Transverse colon (tissue), 4 donors: ENCODE data around the gene KLHL18. TPM values are rescaled to one million over a fixed set of nuclear protein-coding genes. Genes with fewer than 3 reads are reported as not detected.
"Not testable (repeated sequence)": the region's sequence is repeated elsewhere in the genome, so short reads cannot be mapped to it uniquely, and the experiment has no call there.

Experiments used
- DNase-seq: peaks from one replicate; pipeline ENCODE4 v3.0.0-alpha.2; 2019
- H3K27ac ChIP-seq, 4 donors: fragments of 200-600 bp; sonication (generic); 2 replicates each; pipeline ENCODE4 v1.5.1; 2016 to 2018; ENCODE audit warnings: inconsistent platforms in 4 of 4
- H3K27me3 ChIP-seq: fragments of 200-600 bp; sonication (generic); 2 replicates; pipeline ENCODE4 v1.5.1; 2017; ENCODE audit warnings: inconsistent platforms
- H3K36me3 ChIP-seq, 4 donors: fragments of 200-600 bp; sonication (generic); 2 replicates each; pipeline ENCODE4 v1.5.1; 2017 to 2019; ENCODE audit warnings: inconsistent platforms in 4 of 4
- H3K4me1 ChIP-seq, 4 donors: fragments of 200-600 bp; sonication (generic); 2 replicates each; pipeline ENCODE4 v1.5.1; 2017 to 2020; ENCODE audit warnings: inconsistent platforms in 4 of 4
- H3K4me3 ChIP-seq, 4 donors: fragments of 200-600 bp; sonication (generic); 1 replicate in 1 of 4; 2 replicates in 3 of 4; pipeline versions ENCODE4 v1.5.1 to v1.6.1; 2017 to 2019; ENCODE audit warnings: inconsistent platforms in 4 of 4
- H3K9me3 ChIP-seq, 2 donors: fragments of 200-600 bp; sonication (generic); 2 replicates each; pipeline ENCODE4 v1.5.1; 2017 to 2019; ENCODE audit warnings: inconsistent platforms in 2 of 2
- EP300 ChIP-seq: sonication (generic); formaldehyde crosslinking; IDR thresholded peaks from one replicate; pipeline ENCODE4 v1.6.1; 2017; ENCODE audit warnings: antibody characterized with exemption, low read depth
- POLR2A ChIP-seq: fragments of 450-650 bp; IDR thresholded peaks from one replicate; pipeline ENCODE4 v1.6.1; 2016; ENCODE audit warnings: antibody characterized with exemption, mild to moderate bottlenecking, moderate library complexity
- POLR2AphosphoS5 ChIP-seq, 3 donors: sonication (generic); formaldehyde crosslinking; IDR thresholded peaks; one replicate each; pipeline ENCODE4 v1.6.1; 2016; ENCODE audit warnings: antibody characterized with exemption in 3 of 3
- WGBS, 2 donors: methylation state at CpG; one replicate each; pipeline ENCODE4 v1.1.5; 2018; ENCODE audit warnings: low coverage in 1 of 2; 5-methylcytosine and 5-hydroxymethylcytosine counted together
- in situ Hi-C, 4 donors: fragments of 200-750 bp; cut with MboI; loops; one replicate each; pipeline versions ENCODE4 v1.15.0 to v1.15.1; 2017; ENCODE audit warnings: low sequenced_read_pairs in 3 of 4, low pct_ligation_motif_present in 1 of 4, low pct_unique_long_range_greater_than_20kb in 1 of 4
- intact Hi-C: fragments of 100-400 bp; cut with DNase I; formaldehyde crosslinking; loops from one replicate; pipeline ENCODE4 v1.15.1; 2023; ENCODE audit warnings: low total_unique reads
- total RNA-seq, 4 donors: library from RNA; depleted of rRNA; stranded (reverse); fragments of >200 nt; gene quantifications; one replicate each; pipeline ENCODE4 v1.1.0, GENCODE V29; 2016
- TF ChIP-seq, protein P1 (sequence below), 5 experiments: fragments of 200-600 bp in 3 of 5; fragments of 450-650 bp in 2 of 5; sonication (generic) in 3 of 5; IDR thresholded peaks; 1 replicate in 2 of 5; 2 replicates in 3 of 5; pipeline ENCODE4 v1.5.1; 2016 to 2017; ENCODE audit warnings: antibody characterized with exemption in 5 of 5, inconsistent platforms in 3 of 5, mild to moderate bottlenecking in 2 of 5, moderate library complexity in 1 of 5

Gene KLHL18
- total RNA-seq, 4 donors from 2014 or later, result 12.2 to 48.6 (median 14.5) TPM

DNA sequence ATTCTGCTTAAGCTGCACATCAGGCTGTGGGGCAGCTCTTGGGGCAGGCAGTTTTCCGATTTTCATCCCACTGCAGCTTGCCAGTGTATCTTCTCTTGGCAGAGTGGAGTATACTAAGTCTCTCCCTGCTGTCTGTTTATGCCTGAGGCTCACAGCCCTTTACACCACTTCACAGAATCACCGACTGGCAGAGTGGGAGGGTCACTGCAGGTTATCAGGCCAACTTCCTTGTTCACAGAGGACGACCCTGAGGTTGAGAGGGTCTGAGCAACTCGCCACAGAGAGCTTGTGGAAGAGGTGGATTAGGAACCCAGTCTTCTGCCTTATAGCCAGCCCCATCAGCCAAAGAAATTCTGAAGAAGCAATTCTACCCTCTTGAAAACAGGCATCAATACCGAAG is 31.1 kb upstream of the KLHL18 start:
- intact Hi-C loops, result no loop called here
- no peak for TF ChIP-seq POLR2A
- TF ChIP-seq, protein P1, sequence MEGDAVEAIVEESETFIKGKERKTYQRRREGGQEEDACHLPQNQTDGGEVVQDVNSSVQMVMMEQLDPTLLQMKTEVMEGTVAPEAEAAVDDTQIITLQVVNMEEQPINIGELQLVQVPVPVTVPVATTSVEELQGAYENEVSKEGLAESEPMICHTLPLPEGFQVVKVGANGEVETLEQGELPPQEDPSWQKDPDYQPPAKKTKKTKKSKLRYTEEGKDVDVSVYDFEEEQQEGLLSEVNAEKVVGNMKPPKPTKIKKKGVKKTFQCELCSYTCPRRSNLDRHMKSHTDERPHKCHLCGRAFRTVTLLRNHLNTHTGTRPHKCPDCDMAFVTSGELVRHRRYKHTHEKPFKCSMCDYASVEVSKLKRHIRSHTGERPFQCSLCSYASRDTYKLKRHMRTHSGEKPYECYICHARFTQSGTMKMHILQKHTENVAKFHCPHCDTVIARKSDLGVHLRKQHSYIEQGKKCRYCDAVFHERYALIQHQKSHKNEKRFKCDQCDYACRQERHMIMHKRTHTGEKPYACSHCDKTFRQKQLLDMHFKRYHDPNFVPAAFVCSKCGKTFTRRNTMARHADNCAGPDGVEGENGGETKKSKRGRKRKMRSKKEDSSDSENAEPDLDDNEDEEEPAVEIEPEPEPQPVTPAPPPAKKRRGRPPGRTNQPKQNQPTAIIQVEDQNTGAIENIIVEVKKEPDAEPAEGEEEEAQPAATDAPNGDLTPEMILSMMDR (IDR thresholded peaks at IDR 0.05), result no peak
- TF ChIP-seq EP300, result no peak
- TF ChIP-seq POLR2AphosphoS5 (IDR thresholded peaks at IDR 0.05), result no peak
- Histone ChIP-seq H3K27ac (no peak overlapping the region), H3K36me3 (no peaks in the 10 kb centered on the region), H3K9me3 (no peaks in the 10 kb centered on the region), H3K4me1 (no peaks in the 10 kb centered on the region), H3K27me3 (no peaks in the 10 kb centered on the region), H3K4me3 (no peak overlapping the region)
- in situ Hi-C loops, result no loop called here
- no peak for DNase-seq
- WGBS, 2 donors, result 41 to 67% methylated on average over 3 to 5 of the region's 5 CpGs

DNA sequence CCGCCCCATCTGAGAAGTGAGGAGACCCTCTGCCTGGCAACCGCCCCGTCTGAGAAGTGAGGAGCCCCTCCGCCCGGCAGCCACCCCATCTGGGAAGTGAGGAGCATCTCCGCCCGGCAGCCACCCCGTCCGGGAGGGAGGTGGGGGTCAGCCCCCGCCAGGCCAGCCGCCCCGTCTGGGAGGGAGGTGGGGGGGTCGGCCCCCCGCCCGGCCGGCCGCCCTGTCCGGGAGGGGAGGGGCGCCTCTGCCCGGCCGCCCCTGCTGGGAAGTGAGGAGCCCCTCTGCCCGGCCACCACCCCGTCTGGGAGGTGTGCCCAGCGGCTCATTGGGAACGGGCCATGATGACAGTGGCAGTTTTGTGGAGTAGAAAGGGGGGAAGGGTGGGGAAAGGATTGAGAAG is 26.4 kb upstream of the KLHL18 start:
- DNase-seq, H3K27ac ChIP-seq, in situ Hi-C loops, H3K36me3 ChIP-seq, H3K27me3 ChIP-seq, H3K9me3 ChIP-seq, intact Hi-C loops, H3K4me3 ChIP-seq, H3K4me1 ChIP-seq: not testable (repeated sequence)
- 87% methylated on average over 10 of the region's 25 CpGs; no CpG with 5 or more reads in 1 of the 2 donors for WGBS, 2 donors

DNA sequence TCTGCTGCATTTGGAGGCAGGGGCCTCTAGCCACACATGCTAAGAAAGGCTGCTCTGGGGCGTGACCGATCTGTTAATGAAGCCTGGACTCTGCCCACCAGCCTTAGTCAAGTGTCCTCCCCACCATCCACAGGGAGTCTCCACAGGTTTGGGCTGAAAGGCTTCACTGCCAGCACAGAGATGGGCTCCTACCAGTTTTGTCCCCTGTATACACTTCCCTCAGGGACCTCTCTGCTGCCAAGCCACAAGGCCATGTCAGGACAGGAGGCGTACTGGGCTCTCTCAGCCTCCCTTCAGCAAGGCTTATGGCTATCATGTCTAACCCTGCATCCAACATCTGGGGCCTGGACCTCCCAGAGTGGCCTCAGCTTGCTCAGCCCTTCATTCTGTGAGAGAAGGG is 23.6 kb upstream of the KLHL18 start:
- Histone ChIP-seq H3K9me3 (no peaks in the 10 kb centered on the region), H3K36me3 (no peaks in the 10 kb centered on the region), H3K27ac (no peak overlapping the region), H3K27me3 (no peaks in the 10 kb centered on the region), H3K4me3 (no peak overlapping the region), H3K4me1 (no peaks in the 10 kb centered on the region)
- 93% methylated on average over 3 of the region's 3 CpGs; no CpG with 5 or more reads in 1 of the 2 donors for WGBS, 2 donors
- TF ChIP-seq EP300 (no peak), POLR2A (no peak)
- TF ChIP-seq, protein P1 (IDR thresholded peaks at IDR 0.05), result no peak
- intact Hi-C loops, result no loop called here
- DNase-seq, result no peak
- in situ Hi-C loops, result no loop called here

DNA sequence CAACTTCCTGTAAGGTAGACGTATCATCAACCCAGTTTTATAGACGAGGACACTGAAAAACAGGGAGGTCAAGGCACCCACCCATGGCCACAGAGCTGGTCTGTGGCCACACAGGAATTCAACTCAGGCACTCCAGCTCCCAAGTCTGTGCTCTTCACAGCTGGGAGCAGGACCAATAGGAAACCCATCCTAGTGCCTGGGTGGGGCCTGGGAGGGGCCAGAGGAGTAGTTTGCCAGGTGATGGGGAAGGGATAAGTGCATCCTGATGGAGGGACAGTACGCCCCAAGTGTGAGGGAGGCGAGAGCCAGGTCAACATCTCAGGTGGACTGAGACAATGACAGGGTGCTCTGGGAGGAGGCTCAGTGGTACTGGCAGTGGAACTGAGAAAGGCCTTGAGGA is 22.1 kb upstream of the KLHL18 start:
- Histone ChIP-seq H3K4me3 (no peak overlapping the region), H3K27me3 (no peaks in the 10 kb centered on the region), H3K9me3 (no peaks in the 10 kb centered on the region), H3K4me1 (no peaks in the 10 kb centered on the region), H3K27ac (no peak overlapping the region), H3K36me3 (no peaks in the 10 kb centered on the region)
- in situ Hi-C loops (no loop called here), intact Hi-C loops (no loop called here)
- DNase-seq, result no peak
- TF ChIP-seq, protein P1 (IDR thresholded peaks at IDR 0.05), result no peak
- TF ChIP-seq POLR2A, result no peak
- no peak for TF ChIP-seq EP300
- no peak for TF ChIP-seq POLR2AphosphoS5 (IDR thresholded peaks at IDR 0.05)
- 83% methylated on average over 4 of the region's 4 CpGs; no CpG with 5 or more reads in 1 of the 2 donors for WGBS, 2 donors

DNA sequence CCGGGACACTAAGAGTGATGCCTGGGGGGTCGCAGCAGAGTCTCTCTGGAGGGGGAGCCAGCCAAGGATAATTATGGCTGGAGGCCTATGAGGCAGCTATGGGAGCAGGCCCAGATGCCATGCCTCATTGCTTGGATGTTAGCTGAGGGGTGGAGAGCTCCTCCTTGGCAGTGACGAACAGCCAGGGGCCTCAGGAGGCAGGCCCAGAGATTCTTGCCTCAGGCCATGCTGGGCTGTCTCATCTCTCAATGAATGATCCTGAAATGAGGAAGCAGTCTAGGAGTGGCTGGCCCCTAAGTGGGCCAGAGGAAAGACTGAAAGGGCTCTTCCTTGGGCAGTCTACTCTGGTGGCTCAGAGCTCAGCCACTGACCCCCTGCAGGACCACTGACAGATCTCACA is 21.4 kb upstream of the KLHL18 start:
- in situ Hi-C loops, result no loop called here
- TF ChIP-seq, protein P1 (IDR thresholded peaks at IDR 0.05), result no peak
- TF ChIP-seq POLR2A (no peak), POLR2AphosphoS5 (IDR thresholded peaks at IDR 0.05) (no peak), EP300 (no peak)

More for the DNA sequence above, 21.4 kb upstream of the KLHL18 start:
- H3K4me3 ChIP-seq, result no peak overlapping the region
- intact Hi-C loops, result no loop called here
- H3K9me3 ChIP-seq, result no peaks in the 10 kb centered on the region
- H3K4me1 ChIP-seq, result no peaks in the 10 kb centered on the region
- DNase-seq, result no peak
- WGBS, 2 donors, result 84% methylated on average over 3 of the region's 3 CpGs; no CpG with 5 or more reads in 1 of the 2 donors
- H3K27ac ChIP-seq, result no peak overlapping the region
- no peaks in the 10 kb centered on the region for H3K27me3 ChIP-seq
- no peaks in the 10 kb centered on the region for H3K36me3 ChIP-seq
